HG03460 (cell line): ENCODE data around the gene ARL4D.
"Not testable (repeated sequence)": the region's sequence is repeated elsewhere in the genome, so short reads cannot be mapped to it uniquely, and the experiment has no call there.

ENCODE experiments used
- ATAC-seq: cut with Tn5 transposase; IDR thresholded peaks from one replicate; pipeline ENCODE4 v1.9.1; 2021; ENCODE audit not compliant: unreplicated experiment

Gene ARL4D

GRCh38 chr17:43368740-43369506 lies 29.9 kb upstream of the ARL4D start:
- ATAC-seq, result peak; percentile 26

GRCh38 chr17:43369986-43370385 lies 28.8 kb upstream of the ARL4D start:
- no peak for ATAC-seq

GRCh38 chr17:43371227-43371821 lies 27.5 kb upstream of the ARL4D start:
- ATAC-seq, result no peak

DNA sequence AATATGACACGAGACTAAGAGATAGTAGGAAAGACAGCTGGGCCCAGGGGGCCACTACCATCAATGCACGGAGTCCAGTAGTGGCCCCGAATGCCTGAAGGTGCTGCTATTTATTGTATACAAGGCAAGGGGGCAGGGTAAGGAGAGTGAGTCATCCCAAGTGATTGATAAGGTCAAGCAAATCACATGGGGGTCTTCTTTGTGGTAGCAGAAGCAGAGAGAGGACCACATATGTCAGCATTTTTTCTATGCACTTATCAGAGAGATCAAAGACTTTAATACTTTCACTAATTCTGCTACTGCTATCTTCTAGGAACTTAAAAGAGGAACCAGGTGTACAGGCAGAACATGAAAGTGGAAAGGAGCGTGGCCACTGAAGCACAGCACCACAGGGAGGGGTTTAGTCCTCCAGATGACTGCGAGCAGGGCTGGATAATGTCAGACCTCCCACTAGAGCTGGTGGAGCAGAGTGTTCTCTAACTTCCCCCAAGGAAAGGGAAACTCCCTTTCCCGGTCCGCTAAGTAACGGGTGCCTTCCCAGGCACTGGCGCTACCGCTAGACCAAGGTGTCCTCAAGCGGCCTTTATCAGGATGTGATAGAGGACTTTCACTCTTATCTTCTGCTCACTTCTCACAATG lies 26.4 kb upstream of the ARL4D start:
- ATAC-seq, result no peak

- no peak for ATAC-seq
Measured at GRCh38 chr17:43373356-43373755, 25.4 kb upstream of the ARL4D start.

DNA sequence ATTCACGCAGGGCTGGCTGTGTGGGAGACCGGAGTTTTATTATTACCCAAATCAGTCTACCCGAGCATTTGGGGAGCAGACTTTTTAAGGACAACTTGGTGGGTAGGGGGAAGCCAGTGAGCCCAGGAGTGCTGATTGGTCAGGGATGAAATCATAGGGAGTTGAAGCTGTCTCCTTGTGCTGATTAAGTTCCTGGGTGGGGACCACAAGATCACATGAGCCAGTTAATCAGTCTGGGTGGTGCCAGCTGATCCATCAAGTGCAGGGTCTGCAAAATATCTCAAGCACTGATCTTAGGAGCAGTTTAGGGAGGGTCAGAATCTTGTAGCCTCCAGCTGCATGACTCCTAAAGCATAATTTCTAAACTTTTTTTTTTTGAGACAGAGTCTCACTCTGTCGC lies 22.9 kb upstream of the ARL4D start:
- not testable (repeated sequence) for ATAC-seq

DNA sequence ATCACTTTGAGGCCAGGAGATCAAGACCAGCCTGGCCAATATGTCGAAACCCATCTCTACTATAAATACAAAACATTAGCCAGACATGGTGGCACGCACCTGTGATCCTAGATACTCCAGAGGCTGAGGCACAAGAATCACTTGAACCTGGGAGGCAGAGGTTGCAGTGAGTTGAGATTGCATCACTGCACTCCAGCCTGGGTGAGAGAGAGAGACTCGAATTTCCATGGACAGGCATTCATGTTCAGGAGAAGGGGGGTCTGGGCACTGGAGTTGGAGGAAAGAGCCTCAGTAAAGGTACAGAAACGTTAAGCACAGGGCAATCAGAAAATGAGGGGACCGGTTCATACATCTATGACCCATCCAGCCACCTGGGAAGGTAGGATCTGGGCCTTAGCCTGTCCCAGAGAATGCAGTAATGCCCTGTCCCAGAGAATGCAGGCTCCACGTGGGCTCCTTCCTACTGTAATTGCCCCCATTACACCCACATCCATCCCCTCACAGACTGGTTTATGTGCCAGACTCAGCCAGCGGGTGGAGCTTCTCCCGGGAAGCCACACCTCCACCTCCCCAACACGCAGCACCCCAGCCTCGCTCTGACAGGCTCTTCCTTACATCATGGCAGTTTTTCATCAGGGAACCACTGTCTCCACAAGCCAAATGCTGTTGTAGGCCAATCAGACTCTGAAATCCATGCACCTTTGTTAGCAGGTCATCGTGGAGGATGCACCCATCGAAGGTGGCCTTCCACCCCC lies 21.6 kb upstream of the ARL4D start:
- no peak for ATAC-seq

GRCh38 chr17:43378766-43379165 lies 20.0 kb upstream of the ARL4D start:
- no peak for ATAC-seq

DNA sequence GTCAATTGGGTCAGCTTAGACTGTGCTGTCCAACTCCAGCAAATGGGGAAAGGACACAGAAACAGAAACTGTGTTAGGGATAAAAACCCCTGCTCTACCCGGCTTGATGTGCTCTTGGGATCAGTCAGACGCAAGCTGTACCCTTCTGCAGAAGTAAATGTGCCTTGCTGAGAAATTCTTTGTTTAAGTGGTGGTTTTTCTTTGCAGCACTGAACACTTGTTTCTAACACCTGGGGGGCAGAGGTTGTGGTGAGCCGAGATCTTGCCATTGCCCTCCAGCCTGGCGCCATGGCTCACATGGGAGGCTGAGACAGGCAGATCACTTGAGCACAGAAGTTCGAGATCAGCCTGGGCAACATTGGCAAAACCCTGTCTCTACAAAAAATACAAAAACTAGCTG lies 18.5 kb upstream of the ARL4D start:
- no peak for ATAC-seq

- no peak for ATAC-seq
Measured at GRCh38 chr17:43381204-43381603, 17.6 kb upstream of the ARL4D start.

DNA sequence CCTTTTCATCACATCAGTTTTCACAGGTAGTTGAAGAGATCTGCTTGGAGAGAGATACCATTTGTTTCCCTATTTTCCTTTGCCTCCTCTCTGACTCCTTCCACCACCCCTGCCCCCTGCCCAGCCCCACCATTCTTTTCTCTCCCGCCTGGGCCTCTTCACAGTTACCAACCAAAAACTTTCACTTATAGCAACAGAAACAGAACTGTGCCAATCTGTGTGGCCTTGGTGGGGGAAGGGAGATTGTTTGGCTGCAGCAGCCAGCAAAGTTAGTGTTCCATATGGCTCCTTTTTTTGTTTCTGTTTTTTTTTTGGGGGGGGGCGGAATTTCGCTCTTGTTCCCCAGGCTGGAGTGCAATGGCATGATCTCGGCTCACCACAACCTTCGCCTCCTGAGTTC lies 17.2 kb upstream of the ARL4D start:
- no peak for ATAC-seq

DNA sequence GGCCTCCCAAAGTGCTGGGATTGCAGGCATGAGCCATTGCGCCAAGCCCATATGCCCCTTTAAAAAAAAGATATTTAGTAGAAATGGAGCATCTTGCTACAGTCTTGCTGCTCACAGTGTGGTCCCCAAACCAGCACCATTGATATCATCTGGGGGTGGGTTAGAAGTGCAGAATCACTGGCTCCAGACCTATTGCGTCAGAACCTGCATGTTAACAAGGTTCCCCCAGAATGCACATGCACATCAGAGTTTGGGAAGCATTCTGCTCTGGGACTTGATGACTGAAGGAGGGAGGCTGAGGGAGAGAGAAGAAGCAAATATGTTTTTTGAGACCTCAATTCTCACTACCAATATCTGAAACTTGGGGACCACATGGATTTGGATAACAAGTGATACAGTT lies 16.0 kb upstream of the ARL4D start:
- no peak for ATAC-seq

GRCh38 chr17:43383372-43383771 lies 15.4 kb upstream of the ARL4D start:
- no peak for ATAC-seq

DNA sequence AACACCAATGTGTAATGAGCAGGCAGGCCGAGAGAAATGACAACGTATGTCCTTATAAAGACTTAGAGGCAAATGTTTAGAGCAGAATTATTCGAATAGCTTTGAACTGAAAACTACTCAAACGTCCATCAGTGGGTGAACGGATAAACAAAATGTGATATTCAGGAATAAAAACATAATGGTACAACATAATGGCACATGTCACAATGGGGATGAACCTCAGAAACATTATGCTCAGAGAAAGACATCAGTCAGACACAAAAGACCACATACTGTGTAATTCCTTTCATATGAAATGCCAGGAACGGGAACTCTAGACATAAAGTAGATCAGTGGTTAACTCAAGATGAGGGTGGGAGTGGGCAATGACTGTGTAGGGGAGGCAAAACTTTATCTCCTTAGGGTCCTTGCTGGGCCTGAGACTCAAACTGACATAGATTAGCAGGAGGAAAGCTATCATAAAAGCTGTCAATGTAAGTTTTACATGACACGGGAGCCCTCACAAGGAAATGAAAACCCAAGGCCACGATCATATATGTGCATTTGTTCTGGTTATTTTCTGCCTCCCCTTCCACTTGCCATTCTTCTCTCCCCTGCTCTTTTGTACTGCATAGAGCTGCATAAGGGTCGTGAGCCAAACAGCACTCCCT lies 14.8 kb upstream of the ARL4D start:
- no peak for ATAC-seq

DNA sequence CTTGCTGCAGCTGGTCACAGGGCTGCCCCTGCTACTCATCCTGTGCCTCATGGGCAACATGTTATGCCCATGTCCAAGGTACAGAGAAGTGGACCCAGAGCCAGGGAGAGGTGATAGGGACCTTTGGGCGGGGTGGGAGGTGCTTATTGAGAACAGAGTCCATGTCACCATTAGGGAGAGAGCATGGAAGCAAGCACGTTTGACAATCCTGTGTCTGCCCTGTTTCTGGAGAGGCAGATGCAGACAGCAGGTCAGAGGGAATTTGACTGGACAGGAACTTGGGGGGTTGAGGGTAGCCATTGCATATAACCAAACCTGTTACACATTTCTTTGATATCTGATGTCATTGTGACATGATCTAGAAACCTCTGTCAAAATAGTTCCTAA lies 14.3 kb upstream of the ARL4D start:
- no peak for ATAC-seq

GRCh38 chr17:43385046-43385831 lies 13.6 kb upstream of the ARL4D start:
- ATAC-seq, result no peak

GRCh38 chr17:43388359-43389045 lies 10.3 kb upstream of the ARL4D start:
- ATAC-seq, result peak; percentile 69

DNA sequence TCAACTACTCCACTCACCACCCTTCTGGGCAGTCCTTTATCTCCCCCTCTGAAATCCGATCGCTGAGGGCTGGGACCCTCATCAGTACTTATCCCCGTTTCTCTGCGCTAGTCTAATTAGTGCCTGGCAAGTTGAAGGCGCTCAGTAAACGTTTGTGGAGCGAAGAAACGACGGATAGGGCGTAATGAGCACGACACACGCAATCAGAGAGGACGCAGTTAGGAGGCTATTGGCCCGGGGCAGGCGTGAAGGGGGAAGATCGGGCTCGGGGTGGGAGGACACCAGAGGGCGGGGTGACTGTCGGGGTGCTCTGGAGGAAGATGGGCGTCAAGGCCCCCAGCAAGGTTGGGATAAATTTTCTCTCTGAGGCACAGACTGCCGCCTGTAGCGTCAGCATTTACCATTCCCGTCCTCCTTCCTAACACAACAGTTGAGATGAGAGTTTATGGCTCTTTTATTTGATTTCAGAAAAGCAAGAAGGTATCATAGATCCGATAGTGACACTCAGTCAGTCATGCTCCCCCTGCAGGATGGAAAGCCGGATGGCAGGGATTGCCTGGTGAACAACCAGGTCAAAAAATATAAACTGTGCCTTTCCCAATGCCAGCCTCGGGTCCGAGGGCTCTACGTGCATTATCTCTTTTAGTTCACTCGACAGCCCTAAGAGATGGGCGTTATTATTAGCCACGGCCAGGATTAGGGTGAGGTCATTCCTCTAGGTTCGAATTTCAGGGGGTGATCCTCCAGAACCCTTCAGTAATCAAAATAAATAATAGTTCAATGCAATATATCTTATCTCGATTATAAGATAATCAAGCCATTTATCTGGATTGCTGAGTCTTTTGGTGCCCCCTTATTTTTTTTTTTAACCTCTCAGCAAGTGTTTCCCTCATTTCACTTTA lies 9.5 kb upstream of the ARL4D start:
- ATAC-seq, result peak; percentile 48

- no peak for ATAC-seq
Measured at GRCh38 chr17:43392397-43392796, 6.4 kb upstream of the ARL4D start.
